Loucy (cell line): ENCODE results near the gene ZCCHC24.

Experiments used
- CTCF ChIP-seq: fragments of 200-600 bp; sonication (generic); conservative IDR thresholded peaks from 2 replicates; pipeline ENCODE4 v1.5.1; 2014; ENCODE audit warnings: mild to moderate bottlenecking, antibody characterized with exemption, low read length
- EZH2phosphoT487 ChIP-seq: fragments of 200-600 bp; IDR thresholded peaks from 2 replicates; pipeline ENCODE4 v1.6.1; 2018; ENCODE audit warnings: antibody characterized with exemption, mild to moderate bottlenecking, moderate library complexity, borderline replicate concordance

- TF ChIP-seq CTCF: no peak
- TF ChIP-seq EZH2phosphoT487: no peak
Measured at GRCh38 chr10:79372871-79373270, 72.6 kb downstream of the ZCCHC24 start.
